Measurements from ENCODE around the gene TCP1.

DNA sequence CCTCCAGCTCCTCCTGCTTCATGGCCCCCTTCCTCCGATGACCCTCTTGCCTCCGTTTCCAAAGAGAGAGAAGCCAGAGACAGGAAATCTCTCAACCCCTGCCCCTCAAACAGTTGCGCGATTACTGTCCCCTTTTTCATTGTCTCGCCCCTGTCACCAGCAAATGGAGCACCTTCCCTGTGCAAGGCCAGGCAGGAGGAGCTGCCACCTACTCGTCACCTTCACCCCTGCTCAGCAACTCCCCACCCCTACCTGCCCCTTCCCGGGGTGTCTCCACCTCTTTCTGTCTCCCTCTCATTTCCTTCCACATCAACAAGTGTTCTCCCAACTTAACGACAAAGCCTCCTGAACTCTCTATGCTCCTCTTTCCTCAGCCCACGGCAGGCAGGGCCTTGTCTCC lies 24.4 kb upstream of the TCP1 start:
- TF ChIP-seq EZH2phosphoT487 (IDR thresholded peaks at IDR 0.05; ENCODE audit: low read length) (no peak), EZH2 (optimal IDR thresholded peaks at IDR 0.05; ENCODE audit: low read depth, low read length) (no peak)
- TF ChIP-seq, protein P1, sequence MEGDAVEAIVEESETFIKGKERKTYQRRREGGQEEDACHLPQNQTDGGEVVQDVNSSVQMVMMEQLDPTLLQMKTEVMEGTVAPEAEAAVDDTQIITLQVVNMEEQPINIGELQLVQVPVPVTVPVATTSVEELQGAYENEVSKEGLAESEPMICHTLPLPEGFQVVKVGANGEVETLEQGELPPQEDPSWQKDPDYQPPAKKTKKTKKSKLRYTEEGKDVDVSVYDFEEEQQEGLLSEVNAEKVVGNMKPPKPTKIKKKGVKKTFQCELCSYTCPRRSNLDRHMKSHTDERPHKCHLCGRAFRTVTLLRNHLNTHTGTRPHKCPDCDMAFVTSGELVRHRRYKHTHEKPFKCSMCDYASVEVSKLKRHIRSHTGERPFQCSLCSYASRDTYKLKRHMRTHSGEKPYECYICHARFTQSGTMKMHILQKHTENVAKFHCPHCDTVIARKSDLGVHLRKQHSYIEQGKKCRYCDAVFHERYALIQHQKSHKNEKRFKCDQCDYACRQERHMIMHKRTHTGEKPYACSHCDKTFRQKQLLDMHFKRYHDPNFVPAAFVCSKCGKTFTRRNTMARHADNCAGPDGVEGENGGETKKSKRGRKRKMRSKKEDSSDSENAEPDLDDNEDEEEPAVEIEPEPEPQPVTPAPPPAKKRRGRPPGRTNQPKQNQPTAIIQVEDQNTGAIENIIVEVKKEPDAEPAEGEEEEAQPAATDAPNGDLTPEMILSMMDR (IDR thresholded peaks at IDR 0.05; ENCODE audit: low read length), result no peak
